ENCODE data around the gene SMAD7.

The SMAD7 gene

GRCh38 chr18:48893608-48894600, 56.9 kb downstream of the SMAD7 start:
- peak; percentile 55 for DNase-seq (ENCODE audit: low spot score)

DNA sequence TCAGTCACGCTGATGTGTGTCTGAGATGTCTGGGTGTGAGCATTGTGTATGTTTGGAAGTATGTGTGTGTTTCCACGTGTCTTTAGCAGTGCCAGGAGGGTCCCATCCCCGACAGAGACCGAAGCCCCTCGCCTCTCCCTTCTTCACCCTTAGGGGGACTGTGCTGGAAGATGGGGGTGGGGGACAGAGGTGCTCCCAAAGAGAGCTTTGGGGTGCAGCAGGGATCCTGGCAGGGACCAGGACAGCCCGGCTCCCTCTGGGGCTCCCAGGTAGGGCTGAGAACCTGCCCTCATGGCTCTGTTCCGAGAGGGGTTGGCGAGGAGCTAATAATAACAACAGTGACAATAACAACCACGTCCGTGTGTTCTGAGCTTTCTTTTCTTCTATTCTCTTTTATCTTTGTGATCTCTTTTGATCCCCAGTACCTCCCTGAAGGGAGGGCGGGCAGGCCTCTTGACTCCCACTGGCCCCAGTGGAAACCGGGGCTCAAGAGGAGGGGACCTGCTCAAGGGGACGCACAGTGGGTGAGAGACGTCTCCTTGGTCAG, 57.6 kb downstream of the SMAD7 start:
- DNase-seq (ENCODE audit: low spot score): no peak

- DNase-seq (ENCODE audit: low spot score): peak; percentile 40
These were observed 58.5 kb downstream of the SMAD7 start for GRCh38 chr18:48892146-48892855.

DNA sequence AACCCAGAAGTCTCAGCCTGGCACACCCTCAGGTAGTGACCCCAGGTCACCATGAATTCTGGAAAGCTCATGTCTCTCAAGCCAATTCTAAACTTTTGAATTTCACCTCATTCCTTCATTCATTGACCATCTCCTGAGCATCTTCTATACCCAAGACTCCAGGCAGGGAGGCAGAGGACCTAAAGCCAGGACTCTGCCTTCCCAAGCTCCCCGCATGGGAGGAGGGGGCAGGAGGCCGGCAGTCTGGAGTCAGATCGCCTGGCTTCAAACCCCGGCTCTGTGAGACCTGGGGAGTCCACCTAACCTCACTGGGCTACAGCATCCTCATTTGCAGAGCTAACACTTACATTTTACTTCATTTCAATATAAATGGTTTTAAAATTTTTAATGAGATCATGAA, 59.0 kb downstream of the SMAD7 start:
- DNase-seq (ENCODE audit: low spot score): peak; percentile 58

- peak; percentile 55 for DNase-seq (ENCODE audit: low spot score)
These were observed 60.6 kb downstream of the SMAD7 start for GRCh38 chr18:48889981-48890762.

DNA sequence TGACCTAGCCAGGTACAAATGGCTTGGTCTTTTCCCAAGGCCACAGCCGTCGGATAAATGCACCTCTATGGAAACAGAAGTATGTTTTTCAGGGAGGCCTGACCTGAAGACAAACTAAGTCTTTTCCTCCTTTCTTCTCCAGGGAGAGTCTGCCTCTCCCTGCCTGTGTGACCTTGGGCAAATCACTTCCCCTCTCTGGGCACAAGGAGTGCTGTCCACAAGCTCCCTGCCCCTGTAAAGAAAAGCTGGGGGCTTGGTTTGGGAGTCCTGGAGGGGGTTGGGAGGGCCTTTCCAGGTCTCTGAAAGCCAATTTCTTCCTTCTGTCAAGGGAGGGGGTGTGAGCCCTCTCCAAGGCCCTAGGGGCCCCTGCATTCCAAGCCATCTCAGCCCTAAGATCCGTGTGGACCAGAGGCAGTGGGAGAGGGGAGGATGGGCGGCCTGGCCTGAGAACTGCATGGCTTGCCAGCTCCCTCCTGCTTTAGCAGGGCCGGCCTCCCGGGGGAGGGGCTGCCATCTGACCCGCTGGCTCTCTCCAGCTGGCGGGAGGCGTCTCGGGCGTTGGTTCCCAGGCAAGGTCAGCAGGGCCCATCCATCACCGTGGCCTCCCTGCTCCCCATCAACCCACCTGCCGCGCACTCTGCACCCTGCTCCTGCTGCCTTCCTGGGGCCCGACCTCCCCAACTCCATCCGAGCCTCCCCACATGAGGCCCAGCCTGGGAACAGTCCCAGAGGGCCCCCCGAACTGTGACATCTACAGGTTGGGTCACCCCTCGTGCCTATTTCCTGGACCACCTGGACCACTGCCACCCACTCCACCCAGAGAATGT, 61.4 kb downstream of the SMAD7 start:
- DNase-seq (ENCODE audit: low spot score): peak; percentile 68

DNA sequence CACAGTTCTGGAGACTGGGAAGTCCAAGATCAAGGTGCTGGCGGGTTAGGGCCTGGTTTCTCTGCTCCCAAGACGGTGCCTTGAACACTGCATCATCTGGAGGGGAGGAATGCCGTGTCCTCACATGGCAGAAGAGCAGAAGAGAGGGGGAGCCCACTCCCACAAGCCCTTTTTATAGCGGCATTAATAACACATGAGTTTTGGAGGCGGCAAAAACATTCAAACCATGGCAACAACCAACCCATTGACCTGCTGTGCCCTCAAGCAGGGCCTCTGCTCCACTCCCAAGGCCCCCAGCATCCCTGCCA, 62.0 kb downstream of the SMAD7 start:
- DNase-seq (ENCODE audit: low spot score): no peak

GRCh38 chr18:48887905-48888772, 62.6 kb downstream of the SMAD7 start:
- DNase-seq (ENCODE audit: low spot score): no peak

DNA sequence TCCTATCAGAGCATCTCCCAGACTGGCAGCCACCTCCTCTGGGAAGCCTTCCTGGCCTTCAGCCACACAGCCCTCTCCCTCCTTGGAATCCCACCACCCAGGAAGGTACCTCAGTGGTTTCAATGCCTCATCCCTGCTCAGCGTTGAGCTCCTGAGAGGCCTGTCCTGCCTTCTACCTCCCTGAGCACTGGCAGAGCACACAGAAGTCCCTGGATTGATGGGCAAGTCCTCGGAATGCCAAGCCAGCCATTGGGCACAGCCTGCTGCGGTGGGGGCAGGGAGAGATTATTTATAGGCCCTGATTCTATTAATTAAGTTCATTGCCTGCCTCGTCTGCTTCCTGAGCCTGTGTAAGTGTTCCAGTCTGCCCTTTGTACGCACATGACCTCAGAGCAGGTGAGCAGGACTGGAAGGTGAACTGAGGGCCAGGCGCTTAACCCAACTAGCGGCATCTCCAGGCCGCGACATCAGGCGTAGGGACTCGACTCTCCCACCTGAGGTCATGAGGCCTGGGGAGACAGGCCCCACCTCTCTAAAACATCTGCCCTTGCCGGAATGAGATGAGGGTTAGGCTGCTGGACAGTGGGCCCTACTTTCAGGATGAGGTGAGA, 63.4 kb downstream of the SMAD7 start:
- no peak for DNase-seq (ENCODE audit: low spot score)

DNA sequence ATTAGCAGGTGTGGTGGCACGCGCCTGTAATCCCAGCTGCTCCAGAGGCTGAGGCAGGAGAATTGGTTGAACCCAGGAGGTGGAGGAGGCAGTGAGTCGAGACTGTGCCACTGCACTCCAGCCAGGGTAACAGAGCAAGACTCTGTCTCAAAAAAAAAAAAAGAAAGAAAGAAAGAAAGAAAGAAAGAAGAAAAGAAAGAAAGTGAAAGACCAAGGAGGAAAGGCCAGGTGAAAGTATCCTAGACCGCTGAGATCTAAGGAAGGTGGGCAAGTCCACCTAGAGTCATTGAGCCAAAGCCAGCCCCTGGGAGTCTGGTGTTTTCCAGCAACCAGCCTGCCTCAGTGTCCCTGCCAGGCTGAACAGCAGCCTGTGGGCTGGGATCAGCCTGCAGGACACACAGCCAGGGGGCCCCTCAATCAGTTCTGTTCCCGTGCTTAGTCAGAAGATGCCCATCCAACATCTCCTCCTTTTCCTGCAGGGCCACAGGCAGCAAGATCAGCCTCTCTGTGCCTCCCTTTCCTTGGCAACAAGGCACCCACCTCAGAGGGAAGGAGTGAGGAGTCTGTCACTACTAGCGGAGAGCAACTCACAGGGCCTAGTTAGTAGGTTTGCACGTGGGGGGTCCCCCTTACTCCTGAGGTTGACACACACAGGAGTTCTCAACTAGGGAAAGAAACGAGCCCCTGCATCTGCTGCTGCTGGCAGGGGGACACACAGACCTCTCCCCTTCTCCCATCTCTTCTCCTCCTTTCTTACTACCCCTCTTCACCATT, 64.1 kb downstream of the SMAD7 start:
- DNase-seq (ENCODE audit: low spot score): no peak

DNA sequence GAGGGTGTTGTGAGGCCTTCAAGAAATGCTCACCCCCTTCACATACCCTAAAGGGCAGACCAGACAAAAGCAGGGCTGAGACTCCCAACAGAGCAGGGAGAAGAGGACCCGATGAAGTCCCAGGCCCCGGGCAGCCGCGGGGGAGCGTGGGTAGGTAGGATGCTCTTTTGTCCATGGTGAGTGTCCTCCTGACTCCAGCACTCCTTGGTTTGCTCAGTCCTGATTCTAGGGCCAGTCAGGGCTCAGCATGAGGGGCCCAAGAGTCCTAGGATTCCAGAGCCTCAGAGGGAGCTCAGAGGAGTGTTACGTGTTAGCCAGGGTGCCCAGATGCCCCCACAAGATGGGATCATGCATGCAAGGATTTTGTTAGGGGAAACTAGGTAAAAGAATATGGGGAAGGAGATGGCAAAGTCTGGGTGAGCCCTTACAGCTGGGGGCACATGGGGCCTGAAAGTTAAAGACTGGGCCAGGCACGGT, 64.8 kb downstream of the SMAD7 start:
- DNase-seq (ENCODE audit: low spot score): no peak

DNA sequence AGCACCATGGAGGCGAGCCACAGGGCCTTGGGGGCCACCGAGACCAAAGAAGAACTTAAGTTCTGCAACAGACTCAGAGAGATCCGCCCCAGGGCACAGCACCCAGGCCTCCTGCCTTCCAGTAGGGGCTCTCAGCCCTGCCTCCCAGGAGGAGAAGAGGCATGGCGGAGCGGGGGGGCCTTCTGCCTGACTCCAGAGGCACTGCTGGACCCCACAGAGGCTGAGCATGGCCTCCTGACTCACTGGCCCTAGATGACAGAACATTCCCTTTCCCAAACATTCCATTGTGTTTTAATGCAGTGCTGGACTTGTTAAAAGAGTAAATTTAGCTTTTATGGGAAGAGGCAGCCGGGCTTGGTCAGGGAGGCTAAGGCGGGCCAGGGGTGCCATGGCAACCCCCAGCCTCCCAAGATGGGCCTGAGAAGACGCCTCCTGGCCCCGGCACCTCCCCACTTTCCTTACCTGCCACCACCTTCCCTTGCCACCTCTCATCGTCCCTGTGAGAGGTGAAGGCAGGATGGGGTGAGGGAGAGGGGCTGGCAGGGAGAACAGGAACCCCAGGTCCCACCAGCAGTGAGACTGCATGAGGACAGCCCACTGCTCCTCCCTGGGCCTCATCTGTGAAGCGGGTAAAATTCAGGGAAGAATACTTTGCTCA, 65.4 kb downstream of the SMAD7 start:
- DNase-seq (ENCODE audit: low spot score): peak; percentile 55

- peak; percentile 57 for DNase-seq (ENCODE audit: low spot score)
These were observed 66.0 kb downstream of the SMAD7 start for GRCh38 chr18:48884771-48885170.

DNA sequence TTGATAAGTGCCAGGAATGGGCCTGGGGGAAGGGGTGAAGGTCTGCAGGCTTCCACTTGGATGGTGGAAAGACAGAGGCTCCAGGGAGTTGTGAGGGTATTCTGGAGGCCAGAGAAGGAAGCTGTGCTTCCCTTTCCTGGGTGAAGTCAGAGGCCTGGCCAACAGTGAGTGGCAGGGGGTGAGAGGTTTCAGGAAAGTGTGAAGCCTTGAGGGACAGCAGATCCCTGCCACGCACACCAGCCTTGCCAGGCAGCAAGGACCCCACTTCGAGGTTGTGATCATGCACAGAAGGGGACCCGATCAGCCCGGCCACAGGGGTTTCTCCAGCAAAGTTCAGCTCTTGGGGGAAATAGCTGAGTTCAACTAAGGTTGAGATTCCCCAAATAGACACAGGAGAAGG, 66.5 kb downstream of the SMAD7 start:
- peak; percentile 48 for DNase-seq (ENCODE audit: low spot score)

GRCh38 chr18:48882379-48882778, 68.4 kb downstream of the SMAD7 start:
- no peak for DNase-seq (ENCODE audit: low spot score)

DNA sequence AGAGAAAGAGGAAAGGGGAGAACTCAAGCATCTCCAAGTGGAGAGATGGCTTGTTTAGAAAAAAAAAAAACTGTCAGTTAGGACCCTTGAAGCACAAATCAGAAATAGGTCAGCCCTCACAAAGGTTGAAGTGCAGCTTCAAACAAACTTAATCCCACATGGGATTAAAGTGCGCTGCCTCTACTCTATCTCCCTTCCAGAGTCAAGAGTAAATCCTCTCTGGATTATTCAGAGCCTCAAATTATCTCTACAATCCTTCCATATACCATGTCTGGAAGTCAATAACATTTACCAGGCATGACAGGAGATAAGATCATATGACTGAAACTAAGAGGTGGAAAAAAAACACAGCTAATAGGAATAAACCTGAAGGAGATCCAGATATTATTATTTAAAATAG, 69.8 kb downstream of the SMAD7 start:
- no peak for DNase-seq (ENCODE audit: low spot score)

- no peak for DNase-seq (ENCODE audit: low spot score)
These were observed 71.7 kb downstream of the SMAD7 start for GRCh38 chr18:48879008-48879431.

DNA sequence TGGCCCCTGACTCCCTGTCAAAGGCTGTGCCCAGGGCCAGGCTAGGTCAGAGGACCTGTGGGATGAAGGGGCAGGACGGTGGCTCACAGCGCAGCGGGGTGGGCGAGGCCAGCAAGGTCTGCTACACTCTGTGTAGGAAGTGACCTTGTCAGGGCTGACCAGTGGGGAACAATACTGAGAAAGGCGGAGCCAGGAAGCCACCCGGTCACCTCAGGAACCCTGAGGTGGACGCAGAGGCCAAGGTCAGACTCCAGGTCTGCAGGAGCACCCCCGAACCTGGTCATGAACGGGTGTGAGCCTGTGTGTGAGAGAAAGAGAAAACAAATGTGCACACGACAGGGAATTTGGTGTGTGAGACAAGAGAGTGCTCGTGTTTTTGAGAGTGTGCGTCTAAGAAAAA, 72.3 kb downstream of the SMAD7 start:
- no peak for DNase-seq (ENCODE audit: low spot score)
